Parathyroid adenoma (tissue), 2 donors: ENCODE data around the gene AHNAK.

Experiments
- H2AFZ ChIP-seq: fragments of 300-600 bp; sonication (generic); one replicate; pipeline ENCODE4 v1.7.0; 2017; ENCODE audit warnings: antibody characterized with exemption, mild to moderate bottlenecking
- H3K27ac ChIP-seq: fragments of 300-600 bp; sonication (generic); one replicate; pipeline ENCODE4 v1.7.0; 2017
- H3K27me3 ChIP-seq: fragments of 300-600 bp; sonication (generic); one replicate; pipeline ENCODE4 v1.7.0; 2017; ENCODE audit warnings: low read length; ENCODE audit not compliant: control insufficient read depth, insufficient read depth
- H3K36me3 ChIP-seq: fragments of 300-600 bp; sonication (generic); one replicate; pipeline ENCODE4 v1.7.0; 2017; ENCODE audit warnings: low read length; ENCODE audit not compliant: control insufficient read depth, insufficient read depth
- H3K4me1 ChIP-seq: fragments of 300-600 bp; sonication (generic); one replicate; pipeline ENCODE4 v1.7.0; 2017; ENCODE audit warnings: control low read depth
- H3K4me2 ChIP-seq: fragments of 300-600 bp; sonication (generic); one replicate; pipeline ENCODE4 v1.7.0; 2017; ENCODE audit warnings: low read length
- H3K4me3 ChIP-seq: fragments of 300-600 bp; sonication (generic); one replicate; pipeline ENCODE4 v1.7.0; 2017; ENCODE audit warnings: low read depth, low read length
- H3K79me2 ChIP-seq: fragments of 300-600 bp; sonication (generic); one replicate; pipeline ENCODE4 v1.7.0; 2017; ENCODE audit warnings: control low read depth
- H3K9ac ChIP-seq: fragments of 300-600 bp; sonication (generic); one replicate; pipeline ENCODE4 v1.7.0; 2017; ENCODE audit warnings: mild to moderate bottlenecking
- H3K9me3 ChIP-seq: fragments of 300-600 bp; sonication (generic); one replicate; pipeline ENCODE4 v1.7.0; 2017; ENCODE audit warnings: low read length; ENCODE audit not compliant: control insufficient read depth
- TF ChIP-seq, protein P1 (sequence below): fragments of 300-600 bp; sonication (generic); IDR thresholded peaks from one replicate; pipeline ENCODE4 v1.7.0; 2017; ENCODE audit warnings: antibody characterized with exemption, mild to moderate bottlenecking
- donor health status: primary hyperparathyroidism.

Gene AHNAK

DNA sequence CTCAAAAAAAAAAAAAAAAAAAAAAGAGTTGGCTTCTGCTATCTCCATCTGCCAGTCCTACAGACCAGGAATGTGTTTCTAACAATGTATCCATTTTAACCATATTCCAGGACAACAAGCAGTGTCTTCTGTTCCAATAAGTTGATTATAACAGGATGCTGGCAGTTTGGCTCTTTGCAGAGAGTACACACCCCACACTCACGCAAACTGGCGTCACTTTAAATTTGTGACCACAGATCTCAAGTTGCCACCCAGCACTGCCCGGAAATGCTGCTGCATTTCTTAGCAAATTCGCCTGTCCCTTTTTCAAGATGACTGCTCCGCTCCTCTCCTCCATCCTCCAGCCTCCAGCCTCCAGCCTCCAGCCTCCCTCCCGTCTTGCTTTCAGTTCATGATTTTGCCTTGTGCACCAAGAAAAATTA is 83.5 kb downstream of the AHNAK start:
- Histone ChIP-seq H3K79me2 (no peaks in the 10 kb centered on the region), H3K9ac (no peak overlapping the region), H3K9me3 (no peaks in the 10 kb centered on the region), H3K4me1 (no peaks in the 10 kb centered on the region), H2AFZ (no peak overlapping the region), H3K27ac (no peak overlapping the region), H3K4me2 (no peak overlapping the region), H3K4me3 (no peak overlapping the region), H3K36me3 (no peaks in the 10 kb centered on the region), H3K27me3 (no peaks in the 10 kb centered on the region)
- TF ChIP-seq, protein P1, sequence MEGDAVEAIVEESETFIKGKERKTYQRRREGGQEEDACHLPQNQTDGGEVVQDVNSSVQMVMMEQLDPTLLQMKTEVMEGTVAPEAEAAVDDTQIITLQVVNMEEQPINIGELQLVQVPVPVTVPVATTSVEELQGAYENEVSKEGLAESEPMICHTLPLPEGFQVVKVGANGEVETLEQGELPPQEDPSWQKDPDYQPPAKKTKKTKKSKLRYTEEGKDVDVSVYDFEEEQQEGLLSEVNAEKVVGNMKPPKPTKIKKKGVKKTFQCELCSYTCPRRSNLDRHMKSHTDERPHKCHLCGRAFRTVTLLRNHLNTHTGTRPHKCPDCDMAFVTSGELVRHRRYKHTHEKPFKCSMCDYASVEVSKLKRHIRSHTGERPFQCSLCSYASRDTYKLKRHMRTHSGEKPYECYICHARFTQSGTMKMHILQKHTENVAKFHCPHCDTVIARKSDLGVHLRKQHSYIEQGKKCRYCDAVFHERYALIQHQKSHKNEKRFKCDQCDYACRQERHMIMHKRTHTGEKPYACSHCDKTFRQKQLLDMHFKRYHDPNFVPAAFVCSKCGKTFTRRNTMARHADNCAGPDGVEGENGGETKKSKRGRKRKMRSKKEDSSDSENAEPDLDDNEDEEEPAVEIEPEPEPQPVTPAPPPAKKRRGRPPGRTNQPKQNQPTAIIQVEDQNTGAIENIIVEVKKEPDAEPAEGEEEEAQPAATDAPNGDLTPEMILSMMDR: no peak

DNA sequence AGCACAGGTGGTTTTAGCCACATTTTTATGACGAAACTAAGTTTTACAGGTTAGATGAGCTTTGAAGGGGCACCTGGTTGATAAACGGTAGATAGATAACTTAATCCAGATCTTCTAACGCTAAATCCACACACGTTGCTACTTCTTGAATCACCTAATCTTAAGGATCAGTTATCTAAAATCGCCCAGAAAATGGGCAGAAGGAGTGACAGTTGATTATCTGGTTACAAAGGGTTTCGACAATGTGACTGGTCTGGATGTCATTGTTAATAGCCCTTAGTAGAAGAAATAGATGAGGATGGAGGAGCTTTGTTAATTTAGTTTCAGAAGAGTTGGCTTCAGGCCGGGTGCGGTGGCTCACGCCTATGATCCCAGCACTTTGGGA is 84.1 kb downstream of the AHNAK start:
- Histone ChIP-seq H3K9ac (no peak overlapping the region), H3K27ac (no peak overlapping the region), H3K9me3 (no peaks in the 10 kb centered on the region), H3K4me1 (no peaks in the 10 kb centered on the region), H2AFZ (no peak overlapping the region), H3K4me3 (no peak overlapping the region), H3K27me3 (no peaks in the 10 kb centered on the region), H3K4me2 (no peak overlapping the region), H3K79me2 (no peaks in the 10 kb centered on the region), H3K36me3 (no peaks in the 10 kb centered on the region)
- TF ChIP-seq, protein P1: no peak

DNA sequence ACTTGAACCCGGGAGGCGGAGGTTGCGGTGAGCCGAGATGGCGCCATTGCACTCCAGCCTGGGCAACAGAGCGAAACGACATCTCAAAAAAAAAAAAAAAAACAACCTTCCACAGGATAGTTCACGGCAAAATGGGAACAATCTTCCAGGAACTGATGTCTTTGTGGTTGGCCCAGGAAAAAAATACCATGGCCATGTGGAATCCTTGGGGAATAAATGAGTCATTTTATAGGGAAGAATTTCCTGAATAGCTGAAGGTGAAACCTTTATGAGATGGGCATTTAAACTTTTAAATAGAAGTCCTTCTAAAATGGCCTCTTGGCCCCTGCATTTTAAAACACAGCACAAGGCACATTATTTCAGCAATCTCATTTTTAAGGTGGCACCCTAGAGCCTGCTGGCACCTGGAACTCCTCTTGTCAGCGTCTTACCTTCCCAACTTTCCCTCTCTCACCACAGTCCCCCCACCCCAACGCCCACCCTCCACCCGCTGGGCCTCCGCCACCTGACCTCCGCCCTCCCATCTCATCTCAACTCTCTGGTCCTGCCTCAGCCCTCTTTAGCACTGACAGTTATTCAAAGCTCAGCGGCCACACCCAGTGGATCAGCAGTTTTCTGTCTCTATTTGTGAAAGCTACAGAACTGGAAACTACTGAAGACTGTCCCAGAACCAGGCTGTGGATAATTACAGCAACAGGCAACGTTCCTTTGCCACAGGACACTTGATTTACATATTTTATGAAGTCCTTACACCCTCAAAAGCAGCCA is 84.7 kb downstream of the AHNAK start:
- no peaks in the 10 kb centered on the region for H3K36me3 ChIP-seq
- H3K27ac ChIP-seq: no peak overlapping the region

DNA sequence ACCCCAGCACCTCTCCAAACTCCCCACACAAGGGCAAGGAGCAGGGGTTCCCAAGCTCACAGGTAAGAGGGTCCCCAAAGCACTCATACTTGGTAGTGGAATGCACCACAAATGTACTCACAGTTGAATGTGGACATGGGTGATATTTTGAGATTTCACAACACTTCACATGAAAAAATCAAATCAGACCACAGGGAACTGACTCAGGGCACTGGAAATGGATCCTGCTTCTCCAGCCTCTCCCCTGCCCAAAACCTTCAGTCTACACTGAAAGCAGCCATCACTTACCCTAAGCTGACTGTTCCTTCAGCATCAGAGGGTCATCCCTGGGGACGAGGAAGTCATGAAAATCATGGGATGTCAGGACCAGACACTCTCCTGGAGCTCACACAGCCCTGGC is 87.5 kb downstream of the AHNAK start:
- H3K9me3 ChIP-seq: no peaks in the 10 kb centered on the region
- H3K27ac ChIP-seq: no peak overlapping the region
- H3K4me1 ChIP-seq: no peaks in the 10 kb centered on the region
- no peak overlapping the region for H3K4me3 ChIP-seq
- TF ChIP-seq, protein P1: no peak
- no peak overlapping the region for H3K4me2 ChIP-seq
- no peaks in the 10 kb centered on the region for H3K27me3 ChIP-seq
- no peak overlapping the region for H3K9ac ChIP-seq
- H3K79me2 ChIP-seq: no peaks in the 10 kb centered on the region
- no peak overlapping the region for H2AFZ ChIP-seq
- H3K36me3 ChIP-seq: no peaks in the 10 kb centered on the region

More for the DNA sequence above, 84.7 kb downstream of the AHNAK start:
- Histone ChIP-seq H3K9ac (no peak overlapping the region), H3K9me3 (no peaks in the 10 kb centered on the region), H3K27me3 (no peaks in the 10 kb centered on the region), H2AFZ (no peak overlapping the region), H3K4me2 (no peak overlapping the region), H3K4me1 (no peaks in the 10 kb centered on the region), H3K4me3 (no peak overlapping the region), H3K79me2 (no peaks in the 10 kb centered on the region)
- TF ChIP-seq, protein P1: no peak
